HG03442 (cell line): Measurements from ENCODE around the gene PLEKHA7.
A peak's percentile ranks its signal among the peaks of the same experiment; 100 is the strongest.
"Not testable (repeated sequence)": the region's sequence is repeated elsewhere in the genome, so short reads cannot be mapped to it uniquely, and the experiment has no call there.

ENCODE experiments used
- ATAC-seq: cut with Tn5 transposase; IDR thresholded peaks from one replicate; pipeline ENCODE4 v1.9.1; 2021; ENCODE audit warnings: mild to moderate bottlenecking, moderate library complexity; ENCODE audit not compliant: unreplicated experiment

The PLEKHA7 gene

GRCh38 chr11:17012179-17012578 lies 2.0 kb downstream of the PLEKHA7 start:
- no peak for ATAC-seq

- no peak for ATAC-seq
Observed at GRCh38 chr11:17010851-17011420, 3.3 kb downstream of the PLEKHA7 start.

- ATAC-seq = no peak
Observed at GRCh38 chr11:17008099-17008498, 6.1 kb downstream of the PLEKHA7 start.

- no peak for ATAC-seq
Observed at GRCh38 chr11:17005646-17006045, 8.6 kb downstream of the PLEKHA7 start.

GRCh38 chr11:17004486-17005148 lies 9.6 kb downstream of the PLEKHA7 start:
- ATAC-seq = no peak

- ATAC-seq = no peak
Observed at GRCh38 chr11:17003426-17003825, 10.8 kb downstream of the PLEKHA7 start.

- ATAC-seq = no peak
Observed at GRCh38 chr11:17002543-17002942, 11.7 kb downstream of the PLEKHA7 start.

- no peak for ATAC-seq
Observed at GRCh38 chr11:17001806-17002205, 12.4 kb downstream of the PLEKHA7 start.

GRCh38 chr11:17000987-17001386 lies 13.2 kb downstream of the PLEKHA7 start:
- no peak for ATAC-seq

- ATAC-seq = not testable (repeated sequence)
Observed at GRCh38 chr11:17000253-17000652, 14.0 kb downstream of the PLEKHA7 start.

- no peak for ATAC-seq
Observed at GRCh38 chr11:16999116-16999515, 15.1 kb downstream of the PLEKHA7 start.

GRCh38 chr11:16997624-16998023 lies 16.6 kb downstream of the PLEKHA7 start:
- no peak for ATAC-seq

- no peak for ATAC-seq
Observed at GRCh38 chr11:16993495-16993894, 20.7 kb downstream of the PLEKHA7 start.

- no peak for ATAC-seq
Observed at GRCh38 chr11:16992846-16993245, 21.4 kb downstream of the PLEKHA7 start.

- ATAC-seq = no peak
Observed at GRCh38 chr11:16989554-16989953, 24.7 kb downstream of the PLEKHA7 start.

GRCh38 chr11:16987205-16987568 lies 27.0 kb downstream of the PLEKHA7 start:
- ATAC-seq = no peak

GRCh38 chr11:16986434-16987204 lies 27.6 kb downstream of the PLEKHA7 start:
- ATAC-seq = peak; percentile 96

- ATAC-seq = no peak
Observed at GRCh38 chr11:16985297-16985696, 28.9 kb downstream of the PLEKHA7 start.

- ATAC-seq = no peak
Observed at GRCh38 chr11:16984229-16984628, 30.0 kb downstream of the PLEKHA7 start.

GRCh38 chr11:16982809-16983208 lies 31.4 kb downstream of the PLEKHA7 start:
- no peak for ATAC-seq

- ATAC-seq = no peak
Observed at GRCh38 chr11:16982256-16982671, 31.9 kb downstream of the PLEKHA7 start.

GRCh38 chr11:16981651-16982194 lies 32.5 kb downstream of the PLEKHA7 start:
- ATAC-seq = no peak
